ENCODE measurements around the gene ZNF140. TPM values are rescaled to one million over a fixed set of nuclear protein-coding genes. Genes with fewer than 3 reads are reported as not detected.

The ZNF140 gene
- polyA plus RNA-seq, 1 donor (not counting 4 experiments of a cell fraction or from before 2014, with no cell fraction given) = 15.9 TPM

GRCh38 chr12:133108150-133108549 is 27.4 kb downstream of the ZNF140 start:
- Histone ChIP-seq H3K27me3 (ENCODE audit: control insufficient read depth, extremely low read depth, insufficient read depth, low read length) (no peaks in the 10 kb centered on the region), H3K4me3 (ENCODE audit: control insufficient read depth in 2 of 3, extremely low read depth in 1 of 3, insufficient read depth in 2 of 3, low read depth in 1 of 3, low read length in 3 of 3) (no peak overlapping the region), H3K27ac (ENCODE audit: control insufficient read depth, insufficient read depth, low read length) (no peak overlapping the region), H3K9me3 (ENCODE audit: control insufficient read depth, low read depth, low read length) (peaks cover 46% of the 10 kb centered on the region), H2AFZ (ENCODE audit: control insufficient read depth, low read length) (no peak overlapping the region), H3K36me3 (ENCODE audit: control insufficient read depth in 2 of 2, extremely low read depth in 1 of 2, insufficient read depth in 2 of 2, low read length in 2 of 2) (peaks cover 12 to 14% of the 10 kb centered on the region in 2 experiments), H3K4me2 (ENCODE audit: control insufficient read depth, extremely low read depth, insufficient read depth, low read depth, low read length) (no peak overlapping the region), H4K20me1 (ENCODE audit: control insufficient read depth, extremely low read depth, insufficient read depth, low read length) (no peaks in the 10 kb centered on the region), H3K9me1 (ENCODE audit: control insufficient read depth, extremely low read depth, insufficient read depth, low read length) (no peaks in the 10 kb centered on the region), H3K79me2 (ENCODE audit: control insufficient read depth, insufficient read depth, low read length) (no peaks in the 10 kb centered on the region), H3K4me1 (ENCODE audit: control insufficient read depth, extremely low read depth, insufficient read depth, low read length) (no peaks in the 10 kb centered on the region), H3K9ac (ENCODE audit: control insufficient read depth, extremely low read depth, insufficient read depth, low read length) (no peak overlapping the region)
- no peak for DNase-seq (ENCODE audit: low read depth, low spot score)
- no peak for FAIRE-seq
- dilution Hi-C loops (cut with MboI; ENCODE audit: extremely low pct_ligation_motif_present, low sequenced_read_pairs) = no loop called here
- TF ChIP-seq EZH2 (IDR thresholded peaks at IDR 0.05; ENCODE audit: low read length) (no peak), CTCF (optimal IDR thresholded peaks at IDR 0.05 in 1 of 3, IDR thresholded peaks at IDR 0.05 in 1 of 3, conservative IDR thresholded peaks at IDR 0.05 in 1 of 3; ENCODE audit: extremely low read depth in 1 of 3, insufficient read depth in 2 of 3, low read length in 3 of 3) (no peak)

- no peaks in the 10 kb centered on the region for H3K4me1 ChIP-seq (ENCODE audit: control insufficient read depth, extremely low read depth, insufficient read depth, low read length)
- no peak overlapping the region for H3K27ac ChIP-seq (ENCODE audit: control insufficient read depth, insufficient read depth, low read length)
- H3K9me3 ChIP-seq (ENCODE audit: control insufficient read depth, low read depth, low read length) = peaks cover 49% of the 10 kb centered on the region
- DNase-seq (ENCODE audit: low read depth, low spot score) = no peak
- H3K4me2 ChIP-seq (ENCODE audit: control insufficient read depth, extremely low read depth, insufficient read depth, low read depth, low read length) = no peak overlapping the region
- H3K9me1 ChIP-seq (ENCODE audit: control insufficient read depth, extremely low read depth, insufficient read depth, low read length) = no peaks in the 10 kb centered on the region
- H2AFZ ChIP-seq (ENCODE audit: control insufficient read depth, low read length) = no peak overlapping the region
- H3K9ac ChIP-seq (ENCODE audit: control insufficient read depth, extremely low read depth, insufficient read depth, low read length) = no peak overlapping the region
- no peak overlapping the region for H3K4me3 ChIP-seq (ENCODE audit: control insufficient read depth in 2 of 3, extremely low read depth in 1 of 3, insufficient read depth in 2 of 3, low read depth in 1 of 3, low read length in 3 of 3)
- FAIRE-seq = no peak
- peaks cover 2% of the 10 kb centered on the region for H3K79me2 ChIP-seq (ENCODE audit: control insufficient read depth, insufficient read depth, low read length)
- peaks cover 0 to 3% of the 10 kb centered on the region in 2 experiments for H3K36me3 ChIP-seq (ENCODE audit: control insufficient read depth in 2 of 2, extremely low read depth in 1 of 2, insufficient read depth in 2 of 2, low read length in 2 of 2)
- H3K27me3 ChIP-seq (ENCODE audit: control insufficient read depth, extremely low read depth, insufficient read depth, low read length) = no peaks in the 10 kb centered on the region
- no peaks in the 10 kb centered on the region for H4K20me1 ChIP-seq (ENCODE audit: control insufficient read depth, extremely low read depth, insufficient read depth, low read length)
- TF ChIP-seq EZH2 (IDR thresholded peaks at IDR 0.05; ENCODE audit: low read length) (no peak), CTCF (optimal IDR thresholded peaks at IDR 0.05 in 1 of 3, IDR thresholded peaks at IDR 0.05 in 1 of 3, conservative IDR thresholded peaks at IDR 0.05 in 1 of 3; ENCODE audit: extremely low read depth in 1 of 3, insufficient read depth in 2 of 3, low read length in 3 of 3) (no peak)
- dilution Hi-C loops (cut with MboI; ENCODE audit: extremely low pct_ligation_motif_present, low sequenced_read_pairs) = no loop called here
These were observed 39.9 kb downstream of the ZNF140 start for GRCh38 chr12:133120385-133121191.
